Progenitor cell of endocrine pancreas (in vitro differentiated cells): ENCODE data around the gene PPP3CA. TPM values are rescaled to one million over a fixed set of nuclear protein-coding genes. Genes with fewer than 3 reads are reported as not detected.

Experiments used
- DNase-seq: peaks from one replicate; pipeline ENCODE4 v3.0.0; 2021; ENCODE audit warnings: low spot score; ENCODE audit not compliant: unreplicated experiment
- H3K27ac Mint-ChIP-seq: 2 replicates; pipeline ENCODE4 v1.8.0; 2021; ENCODE audit warnings: mild to moderate bottlenecking, moderate library complexity, mixed read lengths
- H3K27me3 Mint-ChIP-seq: 2 replicates; pipeline ENCODE4 v1.8.0; 2021; ENCODE audit warnings: mixed read lengths
- H3K36me3 Mint-ChIP-seq: 2 replicates; pipeline ENCODE4 v1.8.0; 2022; ENCODE audit warnings: mixed read lengths; ENCODE audit not compliant: insufficient read depth
- H3K4me1 Mint-ChIP-seq: 2 replicates; pipeline ENCODE4 v1.8.0; 2021; ENCODE audit warnings: low read depth, mixed read lengths
- H3K4me3 Mint-ChIP-seq: 2 replicates; pipeline ENCODE4 v1.8.0; 2021; ENCODE audit warnings: low read depth, mild to moderate bottlenecking, moderate library complexity, mixed read lengths
- H3K9me3 Mint-ChIP-seq: 2 replicates; pipeline ENCODE4 v1.8.0; 2021; ENCODE audit warnings: low read depth, mixed read lengths
- total RNA-seq: library from RNA; stranded (reverse); gene quantifications from 2 replicates; pipeline ENCODE4 v1.2.1, GENCODE V29; 2021
- TF ChIP-seq, protein P1 (sequence below): fragments of 200-600 bp; sonication (generic); IDR thresholded peaks from one replicate; pipeline ENCODE4 v1.5.0; 2021; ENCODE audit warnings: antibody characterized with exemption, mild to moderate bottlenecking; ENCODE audit not compliant: unreplicated experiment

Gene PPP3CA
- total RNA-seq, 1 donor from 2014 or later: 22.5 TPM

DNA sequence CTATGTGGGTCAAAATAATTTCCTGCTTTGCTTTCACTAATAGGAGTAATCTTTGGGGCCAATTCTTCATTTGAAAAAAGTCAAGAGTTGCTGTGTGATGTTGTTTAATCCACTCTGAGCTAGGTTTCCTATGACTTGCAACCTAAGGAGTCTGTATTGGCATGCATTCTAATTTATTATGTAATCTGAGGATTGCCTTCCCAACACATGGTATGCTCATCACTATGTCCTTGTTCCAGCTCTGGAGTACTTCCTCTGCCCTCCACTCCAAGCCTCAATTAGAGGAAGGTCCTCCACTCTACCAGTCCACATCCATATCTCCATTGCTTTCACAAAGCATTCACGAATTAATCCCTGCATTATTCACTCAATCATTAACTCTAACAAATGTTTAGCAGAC is 56.1 kb downstream of the PPP3CA start:
- no peaks in the 10 kb centered on the region for H3K9me3 Mint-ChIP-seq
- H3K27ac Mint-ChIP-seq: no peak overlapping the region
- DNase-seq: no peak
- no peaks in the 10 kb centered on the region for H3K27me3 Mint-ChIP-seq
- TF ChIP-seq, protein P1, sequence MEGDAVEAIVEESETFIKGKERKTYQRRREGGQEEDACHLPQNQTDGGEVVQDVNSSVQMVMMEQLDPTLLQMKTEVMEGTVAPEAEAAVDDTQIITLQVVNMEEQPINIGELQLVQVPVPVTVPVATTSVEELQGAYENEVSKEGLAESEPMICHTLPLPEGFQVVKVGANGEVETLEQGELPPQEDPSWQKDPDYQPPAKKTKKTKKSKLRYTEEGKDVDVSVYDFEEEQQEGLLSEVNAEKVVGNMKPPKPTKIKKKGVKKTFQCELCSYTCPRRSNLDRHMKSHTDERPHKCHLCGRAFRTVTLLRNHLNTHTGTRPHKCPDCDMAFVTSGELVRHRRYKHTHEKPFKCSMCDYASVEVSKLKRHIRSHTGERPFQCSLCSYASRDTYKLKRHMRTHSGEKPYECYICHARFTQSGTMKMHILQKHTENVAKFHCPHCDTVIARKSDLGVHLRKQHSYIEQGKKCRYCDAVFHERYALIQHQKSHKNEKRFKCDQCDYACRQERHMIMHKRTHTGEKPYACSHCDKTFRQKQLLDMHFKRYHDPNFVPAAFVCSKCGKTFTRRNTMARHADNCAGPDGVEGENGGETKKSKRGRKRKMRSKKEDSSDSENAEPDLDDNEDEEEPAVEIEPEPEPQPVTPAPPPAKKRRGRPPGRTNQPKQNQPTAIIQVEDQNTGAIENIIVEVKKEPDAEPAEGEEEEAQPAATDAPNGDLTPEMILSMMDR: no peak
- peaks cover 32% of the 10 kb centered on the region for H3K4me1 Mint-ChIP-seq
- no peaks in the 10 kb centered on the region for H3K36me3 Mint-ChIP-seq
- H3K4me3 Mint-ChIP-seq: no peak overlapping the region

DNA sequence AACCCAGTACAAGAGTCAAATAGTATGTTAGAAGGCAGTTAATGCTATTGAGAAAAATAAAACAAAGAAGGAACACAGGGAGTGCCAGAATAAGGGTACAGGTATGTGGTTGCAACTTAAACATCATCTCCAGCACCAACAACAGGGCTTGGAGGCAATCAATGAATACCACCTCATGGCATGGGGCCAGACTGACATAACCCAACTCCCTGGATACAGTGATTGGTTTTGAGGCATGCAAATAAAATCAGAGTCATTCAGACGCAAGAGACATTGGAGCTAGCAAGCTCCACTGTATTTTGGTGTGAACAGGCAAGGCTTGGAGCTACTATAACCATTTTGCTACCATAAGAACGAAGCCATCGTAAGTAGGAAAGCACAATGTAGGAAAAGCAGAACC is 56.7 kb downstream of the PPP3CA start:
- no peak for DNase-seq
- Mint-ChIP-seq H3K4me1 (peaks cover 37% of the 10 kb centered on the region), H3K27me3 (no peaks in the 10 kb centered on the region), H3K9me3 (no peaks in the 10 kb centered on the region), H3K27ac (no peak overlapping the region), H3K4me3 (no peak overlapping the region), H3K36me3 (no peaks in the 10 kb centered on the region)
- TF ChIP-seq, protein P1: no peak

- no peaks in the 10 kb centered on the region for H3K9me3 Mint-ChIP-seq
- no peak overlapping the region for H3K4me3 Mint-ChIP-seq
- H3K36me3 Mint-ChIP-seq: no peaks in the 10 kb centered on the region
- H3K4me1 Mint-ChIP-seq: peaks cover 46% of the 10 kb centered on the region
- H3K27ac Mint-ChIP-seq: no peak overlapping the region
- no peaks in the 10 kb centered on the region for H3K27me3 Mint-ChIP-seq
- DNase-seq: no peak
- TF ChIP-seq, protein P1: no peak
Observed at GRCh38 chr4:101289306-101289705, 58.0 kb downstream of the PPP3CA start.

DNA sequence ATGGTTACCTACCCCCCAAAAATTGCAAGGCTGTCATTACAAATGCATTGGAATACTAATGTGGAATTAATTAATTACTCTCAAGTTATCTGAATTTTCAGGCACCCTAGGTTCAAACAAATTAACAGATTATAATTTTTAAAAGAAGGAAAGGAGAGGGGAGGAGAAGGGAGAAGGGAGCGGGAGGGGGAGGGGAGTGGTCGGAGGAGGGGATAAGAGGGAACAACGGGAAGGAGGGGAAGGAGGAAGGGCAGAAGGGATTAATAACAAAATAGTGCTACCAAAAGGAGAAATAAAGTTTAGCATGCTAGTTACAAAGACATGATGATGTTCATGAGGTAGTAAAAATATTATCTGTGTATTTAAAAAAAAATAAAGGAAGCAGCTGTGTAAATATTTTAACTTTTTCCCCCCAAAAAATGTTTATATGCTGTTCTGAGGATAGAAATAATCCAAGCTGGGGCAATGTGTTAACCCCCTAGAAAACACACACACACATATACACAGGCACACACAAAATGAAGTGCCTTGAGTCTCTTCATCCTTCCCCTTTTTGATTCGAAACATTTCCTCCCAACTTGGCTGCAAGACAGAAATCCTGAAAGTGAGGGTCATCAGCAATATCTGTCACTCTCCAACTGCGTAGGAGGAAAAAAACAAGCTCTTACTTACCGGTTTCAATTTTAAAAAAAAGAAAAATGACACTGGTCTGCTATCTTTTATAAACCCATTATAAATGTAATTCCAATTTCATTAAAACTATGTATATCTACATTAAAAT is 58.8 kb downstream of the PPP3CA start:
- TF ChIP-seq, protein P1: no peak
- no peak for DNase-seq
- H3K27ac Mint-ChIP-seq: no peak overlapping the region
- H3K36me3 Mint-ChIP-seq: no peaks in the 10 kb centered on the region
- no peak overlapping the region for H3K4me3 Mint-ChIP-seq
- peaks cover 49% of the 10 kb centered on the region for H3K4me1 Mint-ChIP-seq
- no peaks in the 10 kb centered on the region for H3K27me3 Mint-ChIP-seq
- no peaks in the 10 kb centered on the region for H3K9me3 Mint-ChIP-seq

- Mint-ChIP-seq H3K4me3 (no peak overlapping the region), H3K27ac (peak overlapping the region; percentile 56), H3K4me1 (peaks cover 59% of the 10 kb centered on the region), H3K36me3 (no peaks in the 10 kb centered on the region), H3K9me3 (no peaks in the 10 kb centered on the region), H3K27me3 (no peaks in the 10 kb centered on the region)
- TF ChIP-seq, protein P1: no peak
- no peak for DNase-seq
Observed at GRCh38 chr4:101287324-101287723, 60.0 kb downstream of the PPP3CA start.
